Mononuclear cell (primary cell): ENCODE measurements around the gene PLAGL1. TPM values are rescaled to one million over a fixed set of nuclear protein-coding genes. Genes with fewer than 3 reads are reported as not detected.

ENCODE experiments used
- H3K27me3 ChIP-seq: 2 replicates; pipeline ENCODE4 v1.6.0; 2011; ENCODE audit warnings: low read length, control low read depth; ENCODE audit not compliant: insufficient read depth
- H3K4me1 ChIP-seq: 2 replicates; pipeline ENCODE4 v1.5.1; 2011; ENCODE audit warnings: mild to moderate bottlenecking, low read length, control low read depth; ENCODE audit not compliant: insufficient read depth
- H3K4me3 ChIP-seq: 2 replicates; pipeline ENCODE4 v1.5.1; 2011; ENCODE audit warnings: mild to moderate bottlenecking, low read length, moderate library complexity
- H3K9me3 ChIP-seq: 2 replicates; pipeline ENCODE4 v1.5.1; 2011; ENCODE audit warnings: low read depth, mild to moderate bottlenecking, control low read depth, low read length
- total RNA-seq: library from RNA; depleted of rRNA; stranded (reverse); fragments of >200 nt; gene quantifications from one replicate; pipeline ENCODE4 v1.2.3, GENCODE V29; 2012

PLAGL1 gene
- total RNA-seq, 1 donor, result 3.3 TPM

- H3K4me1 ChIP-seq, result peaks cover 26% of the 10 kb centered on the region
Measured at GRCh38 chr6:143963158-143963919, 44.7 kb downstream of the PLAGL1 start.

GRCh38 chr6:143961886-143962878, 45.9 kb downstream of the PLAGL1 start:
- Histone ChIP-seq H3K4me3 (no peak overlapping the region), H3K27me3 (no peaks in the 10 kb centered on the region), H3K4me1 (peaks cover 19% of the 10 kb centered on the region), H3K9me3 (no peaks in the 10 kb centered on the region)

More at GRCh38 chr6:143963158-143963919, 44.7 kb downstream of the PLAGL1 start:
- no peaks in the 10 kb centered on the region for H3K27me3 ChIP-seq
- H3K4me3 ChIP-seq, result no peak overlapping the region
- no peaks in the 10 kb centered on the region for H3K9me3 ChIP-seq

- Histone ChIP-seq H3K27me3 (no peaks in the 10 kb centered on the region), H3K4me3 (no peak overlapping the region), H3K9me3 (no peaks in the 10 kb centered on the region), H3K4me1 (peaks cover 13% of the 10 kb centered on the region)
Measured at GRCh38 chr6:143961066-143961465, 47.0 kb downstream of the PLAGL1 start.

- Histone ChIP-seq H3K4me3 (no peak overlapping the region), H3K9me3 (no peaks in the 10 kb centered on the region), H3K27me3 (no peaks in the 10 kb centered on the region), H3K4me1 (peaks cover 2% of the 10 kb centered on the region)
Measured at GRCh38 chr6:143959927-143960326, 48.1 kb downstream of the PLAGL1 start.

GRCh38 chr6:143958839-143959399, 49.1 kb downstream of the PLAGL1 start:
- H3K4me3 ChIP-seq, result no peak overlapping the region
- H3K4me1 ChIP-seq, result no peaks in the 10 kb centered on the region
- no peaks in the 10 kb centered on the region for H3K9me3 ChIP-seq
- no peaks in the 10 kb centered on the region for H3K27me3 ChIP-seq

GRCh38 chr6:143957679-143958274, 50.3 kb downstream of the PLAGL1 start:
- H3K4me3 ChIP-seq, result no peak overlapping the region
- no peaks in the 10 kb centered on the region for H3K4me1 ChIP-seq
- H3K27me3 ChIP-seq, result no peaks in the 10 kb centered on the region

GRCh38 chr6:143955971-143956370, 52.1 kb downstream of the PLAGL1 start:
- Histone ChIP-seq H3K9me3 (no peaks in the 10 kb centered on the region), H3K4me3 (no peak overlapping the region), H3K27me3 (no peaks in the 10 kb centered on the region), H3K4me1 (no peaks in the 10 kb centered on the region)

More at GRCh38 chr6:143957679-143958274, 50.3 kb downstream of the PLAGL1 start:
- no peaks in the 10 kb centered on the region for H3K9me3 ChIP-seq

GRCh38 chr6:143953922-143954321, 54.1 kb downstream of the PLAGL1 start:
- Histone ChIP-seq H3K4me1 (no peaks in the 10 kb centered on the region), H3K9me3 (no peaks in the 10 kb centered on the region), H3K27me3 (no peaks in the 10 kb centered on the region), H3K4me3 (no peak overlapping the region)

GRCh38 chr6:143952947-143953701, 54.9 kb downstream of the PLAGL1 start:
- Histone ChIP-seq H3K4me1 (no peaks in the 10 kb centered on the region), H3K4me3 (no peak overlapping the region), H3K9me3 (no peaks in the 10 kb centered on the region), H3K27me3 (no peaks in the 10 kb centered on the region)

GRCh38 chr6:143952060-143952778, 55.8 kb downstream of the PLAGL1 start:
- no peaks in the 10 kb centered on the region for H3K9me3 ChIP-seq
- H3K4me3 ChIP-seq, result no peak overlapping the region
- H3K27me3 ChIP-seq, result no peaks in the 10 kb centered on the region
- H3K4me1 ChIP-seq, result no peaks in the 10 kb centered on the region

GRCh38 chr6:143950875-143951274, 57.2 kb downstream of the PLAGL1 start:
- no peaks in the 10 kb centered on the region for H3K27me3 ChIP-seq
- H3K4me1 ChIP-seq, result no peaks in the 10 kb centered on the region
- H3K4me3 ChIP-seq, result no peak overlapping the region
- no peaks in the 10 kb centered on the region for H3K9me3 ChIP-seq

- Histone ChIP-seq H3K27me3 (no peaks in the 10 kb centered on the region), H3K4me1 (no peaks in the 10 kb centered on the region), H3K9me3 (no peaks in the 10 kb centered on the region), H3K4me3 (no peak overlapping the region)
Measured at GRCh38 chr6:143949962-143950361, 58.1 kb downstream of the PLAGL1 start.

- no peaks in the 10 kb centered on the region for H3K27me3 ChIP-seq
- H3K4me1 ChIP-seq, result no peaks in the 10 kb centered on the region
- no peak overlapping the region for H3K4me3 ChIP-seq
- no peaks in the 10 kb centered on the region for H3K9me3 ChIP-seq
Measured at GRCh38 chr6:143949535-143949934, 58.5 kb downstream of the PLAGL1 start.

- H3K4me3 ChIP-seq, result no peak overlapping the region
- H3K27me3 ChIP-seq, result no peaks in the 10 kb centered on the region
- H3K9me3 ChIP-seq, result no peaks in the 10 kb centered on the region
- H3K4me1 ChIP-seq, result no peaks in the 10 kb centered on the region
Measured at GRCh38 chr6:143948208-143948607, 59.9 kb downstream of the PLAGL1 start.
